GM03348 (cell line): ENCODE data around the gene PRDM12.

Source experiments
- DNase-seq: peaks from one replicate; pipeline ENCODE4 v3.0.0; 2012; ENCODE audit warnings: low spot score

Gene PRDM12

DNA sequence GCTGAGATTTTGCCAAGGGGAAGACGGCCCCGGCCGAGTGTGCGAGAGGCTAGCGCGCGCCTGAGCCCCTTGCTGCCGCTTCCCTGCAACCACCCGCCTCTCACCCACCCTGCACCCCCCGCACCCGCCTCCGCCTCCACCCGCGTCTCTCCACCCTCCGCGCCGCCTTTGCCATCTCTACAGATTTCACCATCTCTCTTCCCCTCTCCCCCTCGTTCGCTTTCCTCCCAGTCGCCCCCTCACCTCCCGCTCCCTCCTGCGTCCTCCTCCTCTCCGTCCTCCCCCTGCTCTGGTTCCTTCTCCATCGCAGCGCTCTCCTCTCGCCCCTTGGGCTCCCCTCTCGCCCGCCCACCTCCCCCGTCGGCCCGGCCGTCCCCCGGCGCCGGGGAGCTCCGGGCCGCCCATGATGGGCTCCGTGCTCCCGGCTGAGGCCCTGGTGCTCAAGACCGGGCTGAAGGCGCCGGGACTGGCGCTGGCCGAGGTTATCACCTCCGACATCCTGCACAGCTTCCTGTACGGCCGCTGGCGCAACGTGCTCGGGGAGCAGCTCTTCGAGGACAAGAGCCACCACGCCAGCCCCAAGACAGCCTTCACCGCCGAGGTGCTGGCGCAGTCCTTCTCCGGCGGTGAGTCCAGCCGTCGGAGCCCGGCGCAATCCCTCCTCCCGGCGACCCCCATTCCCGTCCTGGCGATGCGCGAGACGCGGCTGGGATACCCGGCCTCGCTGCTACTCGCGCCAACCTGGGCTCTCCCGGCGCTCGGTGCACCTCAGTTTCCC, at the start of gene PRDM12:
Gene PRDM12 (plus strand): TSS at position 344 of the 778 bp plus-strand sequence. CDS start 60 bp downstream, at position 404.
- no peak for DNase-seq

DNA sequence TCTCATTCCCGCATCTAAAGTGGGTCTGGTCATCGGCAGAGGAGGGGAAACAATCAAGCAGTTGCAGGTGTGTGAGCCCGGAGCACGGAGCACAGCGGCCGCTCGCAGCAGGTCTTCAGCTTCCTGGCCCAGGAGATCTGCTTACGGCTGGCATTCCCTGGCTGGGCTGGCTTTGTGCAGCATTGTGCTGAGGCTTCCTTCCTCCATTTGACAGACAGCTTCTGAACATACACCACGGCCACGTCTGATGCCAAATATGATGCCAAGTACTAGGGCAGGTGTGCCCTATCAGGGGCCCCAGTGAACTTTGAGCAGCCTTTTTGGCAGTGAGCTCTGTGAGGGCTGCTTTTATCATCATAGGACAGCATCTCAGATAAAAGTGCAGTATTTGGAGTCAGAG, 47.9 kb upstream of the PRDM12 start:
- DNase-seq, result no peak

DNA sequence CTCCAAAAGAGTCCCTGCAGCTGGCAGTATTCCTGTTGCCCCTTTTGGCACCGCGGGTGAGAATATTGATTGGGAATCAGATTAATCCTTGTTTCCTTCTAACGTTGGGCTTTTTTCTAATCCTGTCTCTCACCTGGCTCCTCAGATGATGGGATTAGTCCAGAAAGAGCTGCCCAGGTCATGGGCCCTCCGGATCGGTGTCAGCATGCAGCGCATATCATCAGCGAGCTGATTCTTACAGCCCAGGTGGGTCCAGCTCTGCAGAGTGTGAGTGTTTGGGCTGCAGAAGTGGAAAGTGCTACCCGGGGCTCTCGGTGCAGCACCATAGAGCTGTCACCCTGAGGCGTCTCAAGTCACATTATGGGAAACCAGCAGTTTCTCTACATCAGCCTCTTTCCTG, 40.9 kb upstream of the PRDM12 start:
- no peak for DNase-seq

DNA sequence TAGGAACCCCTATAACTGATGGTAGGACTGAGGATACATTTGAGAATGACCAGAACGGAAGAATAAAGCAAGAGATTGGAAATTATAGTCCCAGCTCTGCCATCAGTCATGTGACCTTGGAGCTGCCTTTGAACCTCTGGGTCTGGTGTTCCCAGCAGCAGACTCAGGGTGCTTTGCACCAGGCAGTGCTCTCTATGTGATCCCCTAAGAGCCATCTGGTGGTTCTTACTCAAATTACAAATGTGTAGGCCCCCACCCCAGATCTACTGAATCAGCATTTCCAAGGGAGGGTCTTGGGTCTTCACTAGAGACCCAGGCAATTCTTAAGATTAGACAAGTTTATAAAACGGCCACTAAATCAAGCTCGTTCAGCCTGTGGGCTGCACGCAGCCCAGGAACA, 40.2 kb upstream of the PRDM12 start:
- DNase-seq, result no peak

DNA sequence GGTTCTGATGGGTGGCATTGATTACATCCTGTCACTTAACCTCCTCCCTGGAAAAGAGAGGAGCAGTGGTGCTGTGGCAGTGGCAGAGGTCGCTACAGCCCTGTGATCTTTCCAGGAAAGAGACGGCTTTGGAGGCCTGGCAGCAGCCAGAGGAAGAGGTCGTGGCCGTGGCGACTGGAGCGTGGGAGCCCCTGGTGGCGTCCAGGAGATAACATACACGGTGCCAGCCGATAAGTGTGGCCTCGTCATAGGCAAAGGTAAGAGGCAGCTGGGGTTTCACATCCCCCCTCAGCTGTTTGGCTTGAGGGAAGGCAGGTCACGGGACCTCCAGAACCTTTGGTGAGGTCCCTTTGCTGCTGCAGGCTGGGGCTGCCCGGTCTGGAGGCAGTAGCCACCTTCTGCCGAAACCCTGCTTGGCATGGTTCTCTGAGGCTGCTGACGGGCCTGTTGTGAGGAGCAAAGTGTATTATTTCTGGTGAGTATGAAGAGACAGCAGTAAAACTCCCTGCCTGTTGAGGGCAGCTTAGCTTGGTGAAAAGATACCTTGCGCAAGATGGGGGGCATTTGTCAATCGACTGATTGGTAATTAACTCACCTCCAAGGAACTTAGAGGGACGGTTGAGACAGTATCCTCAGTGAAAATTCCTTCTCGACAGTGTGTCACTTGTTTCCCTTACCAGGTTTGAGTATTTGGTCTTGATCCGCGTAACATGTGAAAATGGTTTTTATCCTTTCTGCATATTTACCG, 38.0 kb upstream of the PRDM12 start:
- DNase-seq, result no peak

DNA sequence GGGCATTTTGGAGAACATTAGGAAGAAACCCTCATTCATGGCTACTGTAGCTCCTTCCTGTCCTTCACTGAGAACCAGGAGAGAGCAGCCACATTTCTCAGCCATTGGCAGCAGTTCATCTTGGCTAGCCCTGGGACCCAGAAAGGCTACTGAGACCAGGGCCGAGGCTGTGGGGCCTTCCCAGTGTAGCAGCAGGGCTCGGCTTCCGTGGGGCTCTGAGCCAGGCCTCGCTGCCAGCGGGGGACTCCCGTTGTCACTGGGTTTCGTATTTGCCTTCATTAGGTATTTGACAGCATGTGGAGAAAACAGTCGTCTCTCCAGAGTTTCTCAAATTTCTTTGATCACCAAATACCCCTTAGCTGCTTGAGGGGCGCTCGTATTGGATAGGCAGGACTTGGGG, 37.3 kb upstream of the PRDM12 start:
- DNase-seq, result no peak

DNA sequence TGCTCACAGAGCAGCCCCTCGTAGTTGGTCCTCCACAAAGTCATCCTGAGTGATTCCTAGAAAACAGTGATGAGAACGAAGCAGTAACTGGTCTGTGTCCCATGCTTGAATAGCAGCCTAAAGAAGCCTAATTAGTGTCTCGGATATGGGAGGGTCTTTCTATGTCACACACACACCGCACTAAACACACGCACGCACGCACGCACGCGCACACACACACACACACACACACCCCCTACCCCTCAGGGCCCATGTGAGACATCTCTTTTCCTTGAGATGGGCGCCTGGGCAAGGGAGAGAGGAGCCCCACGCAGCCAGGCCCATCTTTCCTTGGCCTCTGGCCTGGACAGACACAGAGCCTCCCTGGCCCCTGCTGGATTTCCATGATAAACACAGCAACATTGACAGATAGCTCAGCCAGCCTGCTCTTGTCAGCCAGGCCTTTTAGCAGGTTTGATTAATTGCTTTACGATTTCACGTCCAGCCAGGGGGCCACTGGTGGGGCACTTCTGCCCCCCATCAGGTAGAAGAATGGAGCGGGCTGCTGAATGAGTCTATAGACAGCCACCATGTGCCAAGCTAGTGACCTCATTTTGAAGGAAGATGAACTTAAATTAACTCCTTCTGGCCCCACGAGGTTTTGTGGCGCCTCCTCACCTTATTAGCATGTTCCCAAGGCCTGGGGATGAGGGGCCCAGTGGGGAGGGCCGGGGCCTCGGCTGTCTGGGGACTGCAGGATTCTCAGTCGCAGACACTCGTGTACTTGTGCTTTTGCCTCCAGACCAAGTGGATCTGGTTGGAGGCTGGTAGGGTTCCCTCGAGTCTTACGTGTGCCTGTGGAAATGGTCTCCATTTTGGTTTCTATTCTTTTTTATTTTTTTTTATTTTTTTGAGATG, 36.2 kb upstream of the PRDM12 start:
- no peak for DNase-seq

DNA sequence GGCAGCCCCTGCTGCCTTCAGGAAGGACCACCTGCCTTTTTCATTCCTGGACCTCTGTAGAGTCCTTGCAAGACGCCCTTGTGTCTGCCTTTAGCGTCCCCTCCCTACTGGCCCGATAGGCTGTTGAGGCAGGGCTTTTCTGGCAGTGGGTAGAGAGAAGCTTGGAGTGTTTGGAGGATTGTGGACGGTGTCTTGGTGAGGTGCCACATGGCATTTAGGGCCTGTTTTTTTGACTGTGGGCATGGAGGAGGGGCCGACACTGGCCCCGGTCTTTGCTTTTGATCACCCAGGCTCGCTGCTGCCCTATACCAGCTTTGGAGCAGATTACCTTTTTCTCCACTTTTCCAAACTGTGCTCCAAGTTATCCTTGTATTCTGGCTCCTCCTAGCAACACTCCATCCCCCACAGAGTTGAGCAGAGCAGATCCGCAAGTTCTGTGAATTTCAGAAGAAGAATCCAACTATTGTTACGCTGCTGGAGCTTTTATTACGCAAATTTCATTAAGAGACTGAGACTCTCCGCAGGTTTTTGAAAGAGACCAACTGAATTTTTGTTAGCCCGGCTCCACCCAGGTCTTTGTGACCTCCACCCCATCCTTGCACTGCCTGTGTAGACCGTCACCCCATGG, 34.8 kb upstream of the PRDM12 start:
- DNase-seq, result no peak

DNA sequence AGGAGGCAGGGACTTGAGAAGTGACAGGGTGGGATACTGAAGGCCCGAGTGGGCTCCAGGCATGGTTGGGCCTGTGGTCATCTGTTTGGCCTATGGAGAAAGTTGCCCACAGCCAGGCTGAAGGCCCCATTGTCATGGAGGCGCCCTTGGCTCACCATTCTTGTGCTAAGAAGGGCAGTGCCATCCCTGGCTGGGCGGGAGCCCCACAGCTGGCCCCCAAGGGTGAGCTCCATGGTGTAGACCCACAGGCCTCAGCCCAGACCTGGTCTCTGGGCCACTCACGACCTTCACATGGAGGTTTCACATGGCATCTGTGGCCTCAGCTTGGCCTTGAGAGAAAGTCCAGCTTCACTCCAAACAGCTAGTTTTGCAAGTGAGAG, 34.3 kb upstream of the PRDM12 start:
- no peak for DNase-seq

DNA sequence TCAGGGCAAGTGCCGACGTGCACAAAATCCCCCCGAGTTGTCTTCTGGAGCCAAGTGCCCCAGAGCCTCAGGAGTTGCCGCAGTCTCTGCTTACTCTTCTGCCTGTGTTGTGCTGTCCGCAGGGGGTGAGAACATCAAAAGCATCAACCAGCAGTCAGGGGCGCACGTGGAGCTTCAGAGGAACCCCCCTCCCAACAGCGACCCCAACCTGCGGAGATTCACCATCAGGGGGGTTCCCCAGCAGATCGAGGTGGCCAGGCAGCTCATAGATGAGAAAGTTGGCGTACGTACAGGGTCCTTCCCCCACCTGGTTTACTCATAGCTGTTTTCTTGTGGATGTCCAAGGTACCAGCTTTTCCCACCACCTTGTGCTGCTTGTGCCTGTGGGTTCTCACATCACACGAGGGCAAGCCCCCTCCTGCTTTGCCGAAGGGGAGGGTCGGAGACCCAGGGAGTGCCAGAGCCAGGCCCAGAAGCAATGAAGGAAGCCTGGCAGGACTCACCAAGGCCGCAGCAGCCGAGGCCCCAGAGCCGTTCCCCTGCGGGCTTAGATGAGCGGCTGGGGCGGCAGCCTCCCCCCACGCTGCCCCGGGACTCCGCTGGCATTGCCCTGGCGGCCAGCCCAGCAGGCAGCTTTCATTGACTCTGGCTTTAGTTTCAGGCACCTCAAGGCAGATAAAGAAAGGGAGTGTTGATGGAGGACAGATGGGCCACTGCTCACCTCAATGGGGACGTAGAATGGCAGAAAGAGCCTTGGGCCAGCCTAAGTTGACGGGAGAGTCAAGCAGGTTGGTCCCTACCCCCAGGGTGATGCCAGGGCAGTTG, 33.7 kb upstream of the PRDM12 start:
- DNase-seq, result no peak

DNA sequence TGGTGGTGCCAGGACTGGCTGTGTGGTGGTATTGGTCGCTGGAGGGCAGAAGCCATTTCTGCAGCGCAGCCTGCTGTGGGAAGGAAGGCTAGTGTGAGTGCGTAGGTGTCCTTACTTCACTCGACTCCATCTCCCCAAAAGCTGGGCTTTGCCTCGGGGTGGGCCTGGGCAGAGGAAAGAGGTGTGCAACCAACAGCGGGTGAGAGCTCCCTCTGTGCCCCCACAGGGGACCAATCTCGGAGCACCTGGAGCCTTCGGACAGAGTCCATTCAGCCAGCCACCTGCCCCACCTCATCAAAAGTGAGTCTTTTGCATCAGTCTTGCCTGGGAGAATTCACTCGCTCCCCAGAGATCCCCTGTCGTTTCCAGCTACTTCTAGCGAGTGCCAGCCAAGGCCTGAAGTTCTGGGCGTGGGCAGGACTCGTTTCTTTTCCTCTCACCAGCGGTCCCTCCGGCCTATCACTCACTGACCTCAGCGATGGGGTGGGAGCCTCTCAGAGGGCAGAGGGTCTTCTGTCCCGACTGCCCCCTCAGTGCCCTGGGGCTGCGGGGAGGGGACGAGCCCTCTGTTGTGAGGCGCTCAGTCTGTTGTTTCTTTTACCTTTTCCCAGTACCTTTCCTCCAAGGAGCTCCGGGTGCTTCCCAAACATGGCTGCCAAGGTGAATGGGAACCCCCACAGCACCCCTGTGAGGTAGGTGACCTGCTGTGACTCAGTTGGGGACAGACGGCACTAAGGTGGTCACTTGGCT, 32.9 kb upstream of the PRDM12 start:
- no peak for DNase-seq

DNA sequence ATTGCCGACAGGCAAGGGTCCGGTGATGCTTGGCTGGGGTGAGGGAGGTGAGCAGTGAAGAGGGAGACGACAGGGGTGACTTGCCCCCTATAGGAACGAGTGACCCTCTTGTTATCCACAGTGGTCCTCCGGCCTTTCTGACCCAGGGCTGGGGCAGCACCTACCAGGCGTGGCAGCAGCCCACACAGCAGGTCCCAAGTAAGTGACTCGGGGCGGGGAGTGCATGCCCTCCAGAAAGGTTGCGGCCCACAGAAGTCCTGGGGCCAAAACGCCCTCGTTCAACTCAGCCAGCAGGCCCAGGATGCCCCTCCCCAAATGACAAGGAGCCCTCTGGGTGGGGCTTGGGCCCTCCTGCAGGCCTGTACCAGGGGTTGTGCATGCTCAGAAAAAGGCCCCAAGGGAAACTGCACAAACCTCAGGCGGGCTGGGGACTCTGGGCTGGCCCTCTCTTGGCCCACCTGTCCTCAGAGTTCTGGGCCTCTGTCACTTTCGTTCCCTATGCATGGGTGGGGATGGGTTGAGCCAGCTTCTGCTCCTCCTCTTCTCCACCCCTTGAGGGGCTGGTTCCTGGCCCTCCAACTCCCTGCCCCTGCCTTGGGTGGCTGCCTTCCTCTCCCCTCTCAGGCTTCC, 32.2 kb upstream of the PRDM12 start:
- DNase-seq, result no peak

DNA sequence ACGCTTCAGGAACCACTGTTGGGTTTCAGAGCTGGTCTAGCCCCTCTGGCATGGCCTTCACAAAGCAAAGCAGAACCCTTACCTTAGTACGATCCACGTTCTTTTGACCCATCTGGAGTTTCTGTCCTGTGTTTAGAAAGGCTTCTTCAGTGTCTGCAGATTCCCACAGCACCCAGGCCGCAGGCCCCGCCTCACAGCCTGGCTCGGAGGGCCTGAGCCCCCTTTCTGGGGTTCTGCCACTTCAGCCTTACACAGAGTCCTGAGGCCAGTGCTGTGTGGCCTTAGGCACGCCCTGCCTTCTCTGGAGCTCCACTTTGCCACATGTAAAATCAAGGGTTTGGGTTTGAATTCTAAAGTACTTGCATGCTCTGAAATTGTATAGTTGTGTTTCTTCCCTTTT, 31.6 kb upstream of the PRDM12 start:
- no peak for DNase-seq

DNA sequence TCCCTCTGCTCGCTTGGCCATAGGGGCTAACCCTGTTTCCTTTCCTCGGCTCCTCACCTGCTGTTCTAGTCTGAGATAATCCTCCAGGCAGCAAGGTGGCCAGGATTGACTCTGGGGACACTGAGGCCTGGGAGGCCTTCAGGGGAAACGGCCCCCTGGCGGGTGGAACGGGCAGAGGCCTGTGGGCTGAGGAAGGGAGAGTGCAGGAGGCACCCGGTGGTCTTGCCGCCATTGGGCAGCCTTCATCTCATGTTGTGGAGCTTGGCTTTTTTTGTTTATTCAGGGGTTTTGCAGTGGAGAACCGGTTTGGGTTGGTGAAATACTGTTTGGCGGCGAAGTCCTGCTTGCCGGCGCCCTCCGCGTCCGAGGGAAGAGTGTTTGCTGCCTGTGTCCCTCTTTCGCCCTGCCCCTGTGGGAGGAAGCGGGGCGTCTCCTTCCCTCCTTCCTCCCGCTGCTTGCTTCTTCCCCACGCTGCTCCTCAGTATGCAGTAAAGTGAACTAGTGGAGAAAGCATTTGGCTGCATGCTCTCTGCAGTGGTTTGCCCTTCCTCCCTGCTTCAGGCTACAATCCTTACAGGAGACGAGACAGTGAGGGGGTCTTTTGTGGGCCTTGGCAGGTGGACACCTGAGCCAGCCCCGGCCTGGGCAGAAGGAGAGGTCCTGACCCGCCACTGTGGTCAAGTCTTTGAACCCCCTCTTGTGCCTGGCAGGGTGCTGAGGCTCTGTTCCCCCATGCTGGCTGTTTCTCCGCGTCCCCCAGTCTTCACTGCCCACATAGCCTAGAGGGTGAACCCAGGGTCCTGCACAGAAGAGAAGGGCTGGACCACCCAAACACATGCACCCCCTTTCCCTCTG, 30.8 kb upstream of the PRDM12 start:
- DNase-seq, result no peak

DNA sequence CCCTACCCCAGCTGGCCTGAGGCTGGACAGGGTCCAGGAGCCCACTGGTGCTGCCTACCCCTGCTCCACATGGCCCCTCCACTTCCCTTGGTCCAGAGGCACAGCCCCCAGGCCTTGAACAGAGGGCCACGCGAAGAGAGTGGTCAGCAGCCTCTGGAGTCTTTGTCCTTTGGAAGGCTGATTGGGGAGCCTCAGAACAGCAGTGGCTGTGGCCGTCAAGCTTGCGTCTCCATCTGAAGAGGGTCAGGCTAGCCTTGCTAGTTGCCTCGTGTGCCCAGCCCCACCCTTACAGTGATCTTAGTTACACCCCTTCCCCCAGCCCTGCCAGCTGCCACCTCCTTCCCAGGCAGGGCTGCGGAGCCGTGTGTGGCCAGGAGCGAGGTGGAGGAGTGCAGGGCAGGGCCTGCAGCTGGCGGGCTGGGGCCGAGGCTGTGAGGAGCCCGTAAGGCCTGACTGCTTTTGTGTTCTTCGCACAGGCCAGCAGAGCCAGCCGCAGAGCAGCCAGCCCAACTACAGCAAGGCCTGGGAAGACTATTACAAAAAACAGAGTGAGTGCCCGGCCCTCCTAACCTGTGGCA, 30.1 kb upstream of the PRDM12 start:
- DNase-seq, result no peak

DNA sequence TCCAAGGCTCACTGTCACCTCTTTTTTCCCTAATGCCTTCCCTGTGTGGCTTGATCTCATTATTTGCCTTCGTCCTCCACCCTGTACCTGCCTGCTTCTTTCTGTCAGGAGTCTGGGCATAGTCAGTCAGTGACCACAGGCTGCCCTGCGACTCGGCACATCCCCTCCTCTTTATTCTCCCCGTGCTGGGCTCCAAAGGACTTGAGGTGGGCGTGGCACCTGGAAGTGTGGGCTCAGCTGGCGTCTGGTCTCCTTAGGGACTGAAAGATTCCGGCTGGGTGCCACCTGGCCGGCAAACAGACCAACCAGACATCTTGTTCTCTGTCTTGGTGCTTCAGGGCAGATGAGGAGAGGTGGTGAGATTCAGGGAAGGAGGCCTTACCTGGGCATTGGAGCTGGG, 29.6 kb upstream of the PRDM12 start:
- DNase-seq, result no peak

DNA sequence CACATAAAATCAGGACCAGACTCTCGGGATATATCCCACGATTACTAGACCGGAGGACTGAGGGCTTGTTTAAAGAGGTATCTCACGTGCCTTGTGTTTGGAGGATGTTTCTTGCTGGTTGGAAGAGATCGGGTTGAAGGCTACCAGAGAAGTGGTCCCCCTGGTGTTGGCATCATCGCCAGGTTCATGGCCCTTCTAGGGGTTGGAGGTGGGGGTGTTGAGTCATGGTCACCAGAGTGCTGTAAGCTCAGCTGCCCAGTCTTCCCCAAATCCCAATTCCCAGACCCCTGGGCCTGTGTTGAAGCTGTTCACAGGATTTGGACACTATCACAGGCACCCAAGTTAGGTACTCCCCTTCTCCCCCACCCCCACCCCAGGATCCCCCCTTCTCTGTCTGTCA, 29.1 kb upstream of the PRDM12 start:
- no peak for DNase-seq

DNA sequence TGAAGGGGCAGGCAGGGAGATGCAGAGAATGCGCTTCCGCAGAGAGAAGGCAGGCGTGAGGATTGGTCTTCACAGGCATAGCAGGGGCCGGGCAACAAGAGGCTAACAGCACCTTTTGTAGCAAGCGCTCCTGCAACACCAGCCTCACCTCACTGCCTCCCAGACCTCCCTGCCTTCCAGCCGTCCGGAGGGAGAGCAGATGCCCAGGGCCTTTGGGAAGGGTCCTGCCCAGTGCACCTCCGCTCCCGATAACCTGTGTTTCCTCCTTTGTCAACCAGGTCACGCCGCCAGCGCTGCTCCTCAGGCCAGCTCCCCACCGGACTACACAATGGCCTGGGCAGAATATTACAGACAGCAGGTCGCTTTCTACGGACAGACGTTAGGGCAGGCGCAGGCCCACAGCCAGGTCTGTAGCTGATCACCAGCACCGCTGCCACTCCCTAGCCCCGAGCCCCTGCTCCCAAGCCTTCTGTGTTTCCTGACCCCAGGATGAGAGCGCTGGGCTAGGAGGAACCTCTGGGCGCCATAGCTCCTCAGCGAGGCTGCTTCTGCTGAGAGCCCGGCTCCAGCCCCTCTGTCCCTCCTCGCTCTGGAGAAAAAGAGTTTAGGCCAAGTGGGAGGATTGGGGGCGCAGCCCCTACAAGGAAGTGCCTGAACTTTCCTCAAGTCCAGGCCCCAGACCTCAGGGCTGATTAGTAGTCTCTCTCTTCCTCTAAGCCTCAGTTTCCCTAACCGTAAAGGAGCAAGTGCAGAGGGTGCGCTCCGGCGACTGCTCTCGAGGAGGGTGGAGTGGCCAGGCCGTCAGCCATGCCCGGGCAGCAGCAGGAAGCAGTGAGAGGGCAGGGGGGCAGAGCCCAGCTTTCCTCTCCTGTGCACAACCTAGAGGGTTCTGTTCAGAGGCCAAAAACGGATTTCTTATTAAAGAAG, 28.4 kb upstream of the PRDM12 start:
- no peak for DNase-seq
